Measurements from ENCODE around the gene EXTL2.

Gene EXTL2, protein sequence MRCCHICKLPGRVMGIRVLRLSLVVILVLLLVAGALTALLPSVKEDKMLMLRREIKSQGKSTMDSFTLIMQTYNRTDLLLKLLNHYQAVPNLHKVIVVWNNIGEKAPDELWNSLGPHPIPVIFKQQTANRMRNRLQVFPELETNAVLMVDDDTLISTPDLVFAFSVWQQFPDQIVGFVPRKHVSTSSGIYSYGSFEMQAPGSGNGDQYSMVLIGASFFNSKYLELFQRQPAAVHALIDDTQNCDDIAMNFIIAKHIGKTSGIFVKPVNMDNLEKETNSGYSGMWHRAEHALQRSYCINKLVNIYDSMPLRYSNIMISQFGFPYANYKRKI

DNA sequence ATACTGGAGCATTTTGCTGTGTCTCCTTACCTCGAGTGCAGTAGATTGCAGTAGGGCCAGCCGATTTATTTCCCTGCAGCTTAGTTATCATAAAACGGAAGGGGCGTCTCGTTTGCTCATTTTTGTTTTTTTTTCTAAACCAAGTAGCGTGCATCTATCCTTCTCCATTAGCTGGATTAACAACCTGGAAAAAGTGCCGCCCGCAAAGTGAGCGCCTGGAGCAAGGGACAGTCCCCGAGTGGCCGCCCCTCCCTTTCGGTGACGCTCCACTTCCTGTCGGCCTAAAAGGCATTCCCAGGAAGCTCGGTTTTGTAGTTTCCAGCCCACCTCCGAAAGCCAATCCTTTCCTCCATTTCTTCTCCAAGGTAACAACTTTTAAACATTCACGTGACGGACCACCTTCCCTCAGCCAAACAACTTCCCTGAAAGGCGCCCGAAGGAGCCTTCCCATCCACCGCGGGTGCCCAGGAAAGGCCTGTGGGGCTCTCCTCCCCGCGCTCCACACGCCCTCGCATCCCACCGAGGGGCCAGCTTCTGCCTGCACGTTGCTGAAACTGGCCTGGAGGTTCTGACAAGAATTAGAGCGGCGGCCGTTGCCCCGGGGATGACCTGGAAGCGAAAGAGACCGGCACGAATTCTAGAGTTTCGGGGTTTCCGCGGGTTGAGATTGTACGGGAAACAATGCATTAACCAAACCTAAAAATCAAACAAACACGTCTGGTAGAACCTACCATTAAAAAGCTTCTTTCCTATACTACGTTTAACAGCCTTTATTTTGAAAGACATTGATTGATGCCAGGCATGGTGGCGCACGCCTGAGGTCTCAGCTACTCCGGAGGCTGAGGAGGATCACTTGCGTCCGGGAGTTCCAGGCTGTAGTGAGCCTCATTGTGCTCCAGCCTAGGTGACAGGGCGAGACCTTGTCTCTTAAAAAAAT, at the start of gene EXTL2:
Gene EXTL2 (minus strand): TSS at position 240 of the 937 bp plus-strand sequence. CDS start 6,085 bp downstream, outside the sequence.
- peak within 1 kb of the TSS; percentile 76 to 99 for H3K4me3 ChIP-seq (ENCODE audit: low read depth in 1 of 2, low read length in 1 of 2)
- H3K9me3 ChIP-seq, result no peaks in the 10 kb centered on the region
- H3K36me3 ChIP-seq, result peaks cover 10% of the 10 kb centered on the region
- TF ChIP-seq, protein P1, sequence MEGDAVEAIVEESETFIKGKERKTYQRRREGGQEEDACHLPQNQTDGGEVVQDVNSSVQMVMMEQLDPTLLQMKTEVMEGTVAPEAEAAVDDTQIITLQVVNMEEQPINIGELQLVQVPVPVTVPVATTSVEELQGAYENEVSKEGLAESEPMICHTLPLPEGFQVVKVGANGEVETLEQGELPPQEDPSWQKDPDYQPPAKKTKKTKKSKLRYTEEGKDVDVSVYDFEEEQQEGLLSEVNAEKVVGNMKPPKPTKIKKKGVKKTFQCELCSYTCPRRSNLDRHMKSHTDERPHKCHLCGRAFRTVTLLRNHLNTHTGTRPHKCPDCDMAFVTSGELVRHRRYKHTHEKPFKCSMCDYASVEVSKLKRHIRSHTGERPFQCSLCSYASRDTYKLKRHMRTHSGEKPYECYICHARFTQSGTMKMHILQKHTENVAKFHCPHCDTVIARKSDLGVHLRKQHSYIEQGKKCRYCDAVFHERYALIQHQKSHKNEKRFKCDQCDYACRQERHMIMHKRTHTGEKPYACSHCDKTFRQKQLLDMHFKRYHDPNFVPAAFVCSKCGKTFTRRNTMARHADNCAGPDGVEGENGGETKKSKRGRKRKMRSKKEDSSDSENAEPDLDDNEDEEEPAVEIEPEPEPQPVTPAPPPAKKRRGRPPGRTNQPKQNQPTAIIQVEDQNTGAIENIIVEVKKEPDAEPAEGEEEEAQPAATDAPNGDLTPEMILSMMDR (IDR thresholded peaks at IDR 0.05), result no peak
- peaks cover 16 to 25% of the 10 kb centered on the region in 2 experiments for H3K4me1 ChIP-seq (ENCODE audit: control insufficient read depth in 1 of 2, insufficient read depth in 1 of 2, low read depth in 1 of 2, low read length in 1 of 2)
- H3K27me3 ChIP-seq, result no peaks in the 10 kb centered on the region
- H3K27ac ChIP-seq, result peak within 1 kb of the TSS; percentile 87

DNA sequence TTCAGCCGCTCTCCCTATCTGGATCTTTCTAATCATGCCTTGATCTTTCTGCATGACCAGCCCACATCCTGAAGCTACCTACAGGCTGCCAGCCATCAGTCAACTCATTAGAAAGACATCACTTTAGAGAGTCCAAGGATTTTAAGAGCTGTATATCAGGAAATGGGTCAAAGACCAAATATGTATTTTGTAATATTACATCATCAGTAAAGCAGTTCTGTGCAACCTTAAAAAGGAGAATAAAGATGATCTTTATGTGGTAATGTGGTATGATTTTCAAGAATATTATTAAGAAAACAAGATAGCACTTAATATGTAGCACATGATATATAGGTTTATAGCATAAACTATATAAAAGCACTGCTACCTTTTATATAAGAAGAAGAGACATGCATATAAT, 48.9 kb upstream of the EXTL2 start:
- H3K9me3 ChIP-seq, result no peaks in the 10 kb centered on the region
- no peaks in the 10 kb centered on the region for H3K36me3 ChIP-seq
- H3K4me1 ChIP-seq (ENCODE audit: control insufficient read depth in 1 of 2, insufficient read depth in 1 of 2, low read depth in 1 of 2, low read length in 1 of 2), result peaks cover 0 to 4% of the 10 kb centered on the region in 2 experiments
- no peak overlapping the region for H3K27ac ChIP-seq
- TF ChIP-seq, protein P1 (IDR thresholded peaks at IDR 0.05), result no peak
- H3K4me3 ChIP-seq (ENCODE audit: low read depth in 1 of 2, low read length in 1 of 2), result no peak overlapping the region
- H3K27me3 ChIP-seq, result no peaks in the 10 kb centered on the region

DNA sequence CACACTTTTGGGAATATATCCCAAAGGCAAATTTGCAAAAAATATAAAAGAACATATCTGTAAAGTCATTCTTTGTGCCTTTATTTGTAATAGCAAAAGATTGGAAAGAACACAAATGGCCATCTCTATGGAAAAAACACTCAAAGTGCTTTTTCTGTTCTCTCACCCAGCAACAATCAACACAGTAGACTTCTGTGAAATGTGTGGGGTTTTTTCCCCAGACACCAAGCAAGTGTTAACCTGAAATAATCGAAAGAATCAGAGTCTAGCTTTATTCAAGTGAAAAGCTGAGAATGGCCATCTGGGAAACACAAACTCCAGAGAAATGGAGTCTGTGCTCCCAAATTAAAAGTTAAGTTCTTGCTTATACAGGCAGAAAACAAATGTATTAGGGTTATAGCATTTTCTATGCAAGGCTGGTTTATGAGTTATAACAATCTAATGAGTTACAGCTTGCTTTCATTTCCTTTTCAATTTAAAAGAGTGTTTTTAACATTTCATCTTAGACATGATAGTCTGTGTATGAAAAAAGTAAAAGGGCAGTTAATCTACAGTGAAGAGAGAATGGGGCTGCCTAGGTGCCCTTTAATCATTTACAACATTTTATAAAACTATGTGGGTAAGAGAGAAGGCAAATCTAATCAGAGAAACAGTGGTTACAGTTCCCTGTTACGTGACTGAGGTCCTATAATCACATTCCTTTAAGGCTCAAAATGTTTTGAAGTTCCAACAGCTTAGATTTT, 47.8 kb upstream of the EXTL2 start:
- Histone ChIP-seq H3K36me3 (no peaks in the 10 kb centered on the region), H3K4me1 (ENCODE audit: control insufficient read depth in 1 of 2, insufficient read depth in 1 of 2, low read depth in 1 of 2, low read length in 1 of 2) (peaks cover 0 to 4% of the 10 kb centered on the region in 2 experiments), H3K27me3 (no peaks in the 10 kb centered on the region), H3K4me3 (ENCODE audit: low read depth in 1 of 2, low read length in 1 of 2) (no peak overlapping the region), H3K9me3 (no peaks in the 10 kb centered on the region), H3K27ac (no peak overlapping the region)
- TF ChIP-seq, protein P1 (IDR thresholded peaks at IDR 0.05), result no peak

DNA sequence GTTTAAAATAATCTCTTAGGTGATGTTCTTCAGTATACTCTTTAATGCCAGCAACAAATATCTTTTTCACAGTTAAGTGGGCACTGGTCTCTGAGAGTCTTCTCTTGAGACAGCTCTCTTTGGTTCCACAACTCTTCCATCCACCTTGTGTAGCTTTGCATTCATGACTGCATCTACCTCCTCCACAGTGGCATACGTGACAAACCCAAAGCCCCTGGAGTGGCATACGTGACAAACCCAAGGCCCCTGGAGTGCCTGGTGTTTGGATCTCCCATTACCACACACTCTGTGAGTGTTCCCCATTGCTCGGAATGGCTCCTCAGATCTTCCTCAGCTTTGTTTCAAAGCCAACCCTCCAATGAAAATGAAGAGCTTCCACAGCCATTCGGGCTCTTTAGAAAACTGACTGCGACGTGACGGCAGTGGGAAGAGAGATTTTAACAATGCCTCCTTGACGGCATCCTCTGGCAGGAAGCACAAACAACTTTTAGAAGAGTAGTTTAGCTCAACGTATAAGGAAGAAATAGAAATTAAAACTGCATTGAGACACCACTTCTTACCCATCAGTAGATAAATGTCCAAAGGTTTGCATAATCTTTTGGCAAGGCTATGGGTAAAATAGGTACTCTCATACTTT, 47.1 kb upstream of the EXTL2 start:
- Histone ChIP-seq H3K27ac (no peak overlapping the region), H3K4me1 (ENCODE audit: control insufficient read depth in 1 of 2, insufficient read depth in 1 of 2, low read depth in 1 of 2, low read length in 1 of 2) (peaks cover 0 to 4% of the 10 kb centered on the region in 2 experiments), H3K36me3 (no peaks in the 10 kb centered on the region), H3K9me3 (no peaks in the 10 kb centered on the region), H3K4me3 (ENCODE audit: low read depth in 1 of 2, low read length in 1 of 2) (no peak overlapping the region), H3K27me3 (no peaks in the 10 kb centered on the region)
- TF ChIP-seq, protein P1 (IDR thresholded peaks at IDR 0.05), result no peak

DNA sequence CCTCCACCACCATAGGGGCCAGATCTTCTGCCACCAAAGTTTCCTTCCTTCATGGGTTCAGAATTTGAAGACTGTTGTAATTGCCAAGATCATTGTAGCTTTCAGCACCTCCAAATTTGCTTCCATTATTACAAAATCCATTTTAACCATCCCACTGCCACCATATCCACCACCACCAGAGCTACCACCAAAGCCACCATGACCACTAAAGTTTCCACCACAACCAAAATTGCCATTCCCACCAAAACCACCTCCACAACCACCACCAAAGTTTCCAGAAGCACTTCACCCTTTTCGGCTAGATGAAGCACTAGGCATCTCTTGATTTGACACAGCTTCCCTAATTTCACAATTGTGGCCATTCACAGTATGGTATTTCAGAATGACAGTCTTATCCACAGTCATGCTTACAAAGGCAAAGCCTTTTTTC, 46.5 kb upstream of the EXTL2 start:
- H3K27me3 ChIP-seq, result no peaks in the 10 kb centered on the region
- H3K36me3 ChIP-seq, result no peaks in the 10 kb centered on the region
- H3K27ac ChIP-seq, result no peak overlapping the region
- peaks cover 0 to 4% of the 10 kb centered on the region in 2 experiments for H3K4me1 ChIP-seq (ENCODE audit: control insufficient read depth in 1 of 2, insufficient read depth in 1 of 2, low read depth in 1 of 2, low read length in 1 of 2)
- H3K9me3 ChIP-seq, result no peaks in the 10 kb centered on the region
- no peak overlapping the region for H3K4me3 ChIP-seq (ENCODE audit: low read depth in 1 of 2, low read length in 1 of 2)
- TF ChIP-seq, protein P1 (IDR thresholded peaks at IDR 0.05), result no peak

Data from neutrophil (primary cell).